HEK293 (cell line): ENCODE data around the gene AMER3.
A peak's percentile ranks its signal among the peaks of the same experiment; 100 is the strongest.

Source experiments
- EGR2 ChIP-seq: fragments of 450-650 bp; formaldehyde crosslinking; IDR thresholded peaks from 2 replicates; pipeline ENCODE4 v1.5.1; 2016; ENCODE audit warnings: low read depth, missing biosample characterization, missing genetic modification characterization
- KLF16 ChIP-seq: fragments of 450-650 bp; formaldehyde crosslinking; IDR thresholded peaks from 2 replicates; pipeline ENCODE4 v1.5.1; 2017; ENCODE audit warnings: missing biosample characterization, missing genetic modification characterization
- SP2 ChIP-seq: fragments of 450-650 bp; formaldehyde crosslinking; IDR thresholded peaks from 2 replicates; pipeline ENCODE4 v1.5.1; 2016; ENCODE audit warnings: missing biosample characterization, missing genetic modification characterization
- TRIM28 ChIP-seq: IDR thresholded peaks from 2 replicates; pipeline ENCODE4 v1.6.1; 2011; ENCODE audit warnings: low read length, control low read depth, borderline replicate concordance
- YY1 ChIP-seq: fragments of 450-650 bp; formaldehyde crosslinking; IDR thresholded peaks from 2 replicates; pipeline ENCODE4 v1.5.1; 2018; ENCODE audit warnings: missing biosample characterization, missing genetic modification characterization
- ZBTB1 ChIP-seq: fragments of 450-650 bp; formaldehyde crosslinking; IDR thresholded peaks from 2 replicates; pipeline ENCODE4 v1.5.1; 2016; ENCODE audit warnings: missing biosample characterization, missing genetic modification characterization
- ZNF121 ChIP-seq: fragments of 450-650 bp; formaldehyde crosslinking; IDR thresholded peaks from 2 replicates; pipeline ENCODE4 v1.5.1; 2016; ENCODE audit warnings: missing biosample characterization, missing genetic modification characterization
- ZNF223 ChIP-seq: fragments of 450-650 bp; formaldehyde crosslinking; IDR thresholded peaks from 2 replicates; pipeline ENCODE4 v1.5.1; 2016; ENCODE audit warnings: missing biosample characterization, missing genetic modification characterization
- ZNF266 ChIP-seq: fragments of 450-650 bp; formaldehyde crosslinking; IDR thresholded peaks from 2 replicates; pipeline ENCODE4 v1.5.1; 2016; ENCODE audit warnings: missing biosample characterization, missing genetic modification characterization, low read depth
- ZNF335 ChIP-seq: fragments of 450-650 bp; formaldehyde crosslinking; conservative IDR thresholded peaks from 2 replicates; pipeline ENCODE4 v1.5.1; 2016; ENCODE audit warnings: missing biosample characterization, missing genetic modification characterization
- ZNF423 ChIP-seq: fragments of 450-650 bp; formaldehyde crosslinking; IDR thresholded peaks from 2 replicates; pipeline ENCODE4 v1.5.1; 2016; ENCODE audit warnings: missing biosample characterization, missing genetic modification characterization
- ZNF510 ChIP-seq: fragments of 450-650 bp; formaldehyde crosslinking; IDR thresholded peaks from 2 replicates; pipeline ENCODE4 v1.5.1; 2018; ENCODE audit warnings: mild to moderate bottlenecking, missing genetic modification characterization, missing biosample characterization; ENCODE audit not compliant: insufficient replicate concordance
- ZNF558 ChIP-seq: fragments of 450-650 bp; formaldehyde crosslinking; IDR thresholded peaks from 2 replicates; pipeline ENCODE4 v1.5.1; 2016; ENCODE audit warnings: missing biosample characterization, missing genetic modification characterization
- ZNF624 ChIP-seq: fragments of 450-650 bp; formaldehyde crosslinking; IDR thresholded peaks from 2 replicates; pipeline ENCODE4 v1.5.1; 2017; ENCODE audit warnings: missing biosample characterization, missing genetic modification characterization
- ZNF658 ChIP-seq: fragments of 450-650 bp; formaldehyde crosslinking; IDR thresholded peaks from 2 replicates; pipeline ENCODE4; 2016; ENCODE audit warnings: missing biosample characterization, missing genetic modification characterization
- ZNF677 ChIP-seq: fragments of 450-650 bp; IDR thresholded peaks from 2 replicates; pipeline ENCODE4 v1.5.0; 2018; ENCODE audit warnings: missing biosample characterization, mild to moderate bottlenecking, missing genetic modification characterization, moderate library complexity
- ZNF692 ChIP-seq: fragments of 450-650 bp; formaldehyde crosslinking; IDR thresholded peaks from 2 replicates; pipeline ENCODE4 v1.5.1; 2016; ENCODE audit warnings: missing biosample characterization, missing genetic modification characterization
- ZNF777 ChIP-seq: fragments of 450-650 bp; formaldehyde crosslinking; IDR thresholded peaks from 2 replicates; pipeline ENCODE4 v1.5.1; 2017; ENCODE audit warnings: missing biosample characterization, missing genetic modification characterization, borderline replicate concordance
- ZSCAN23 ChIP-seq: fragments of 450-650 bp; formaldehyde crosslinking; IDR thresholded peaks from 2 replicates; pipeline ENCODE4 v1.5.1; 2016; ENCODE audit warnings: missing biosample characterization, missing genetic modification characterization
- ZSCAN30 ChIP-seq: fragments of 450-650 bp; IDR thresholded peaks from 2 replicates; pipeline ENCODE4 v1.5.1; 2018; ENCODE audit warnings: missing biosample characterization, mild to moderate bottlenecking, missing genetic modification characterization, moderate library complexity
- TF ChIP-seq, protein P1 (sequence below): fragments of 450-650 bp; formaldehyde crosslinking; IDR thresholded peaks from 2 replicates; pipeline ENCODE4 v1.5.1; 2016; ENCODE audit warnings: missing biosample characterization, missing genetic modification characterization
- TF ChIP-seq, protein P2 (sequence below): fragments of 450-650 bp; formaldehyde crosslinking; IDR thresholded peaks from 2 replicates; pipeline ENCODE4 v1.5.1; 2017; ENCODE audit warnings: missing biosample characterization, mild to moderate bottlenecking, missing genetic modification characterization, moderate library complexity
- TF ChIP-seq, protein P3 (sequence below): fragments of 450-650 bp; formaldehyde crosslinking; optimal IDR thresholded peaks from 2 replicates; pipeline ENCODE3; 2016; ENCODE audit warnings: missing biosample characterization, mild to moderate bottlenecking, missing genetic modification characterization
- TF ChIP-seq, protein P4 (sequence below): fragments of 450-650 bp; formaldehyde crosslinking; IDR thresholded peaks from 2 replicates; pipeline ENCODE4 v1.5.1; 2016; ENCODE audit warnings: missing biosample characterization, missing genetic modification characterization
- TF ChIP-seq, protein P5 (sequence below): fragments of 450-650 bp; formaldehyde crosslinking; IDR thresholded peaks from 2 replicates; pipeline ENCODE4 v1.5.1; 2016; ENCODE audit warnings: missing biosample characterization, missing genetic modification characterization
- TF ChIP-seq, protein P6 (sequence below): fragments of 450-650 bp; formaldehyde crosslinking; IDR thresholded peaks from 2 replicates; pipeline ENCODE4 v1.5.1; 2017; ENCODE audit warnings: missing biosample characterization, missing genetic modification characterization

Gene AMER3

DNA sequence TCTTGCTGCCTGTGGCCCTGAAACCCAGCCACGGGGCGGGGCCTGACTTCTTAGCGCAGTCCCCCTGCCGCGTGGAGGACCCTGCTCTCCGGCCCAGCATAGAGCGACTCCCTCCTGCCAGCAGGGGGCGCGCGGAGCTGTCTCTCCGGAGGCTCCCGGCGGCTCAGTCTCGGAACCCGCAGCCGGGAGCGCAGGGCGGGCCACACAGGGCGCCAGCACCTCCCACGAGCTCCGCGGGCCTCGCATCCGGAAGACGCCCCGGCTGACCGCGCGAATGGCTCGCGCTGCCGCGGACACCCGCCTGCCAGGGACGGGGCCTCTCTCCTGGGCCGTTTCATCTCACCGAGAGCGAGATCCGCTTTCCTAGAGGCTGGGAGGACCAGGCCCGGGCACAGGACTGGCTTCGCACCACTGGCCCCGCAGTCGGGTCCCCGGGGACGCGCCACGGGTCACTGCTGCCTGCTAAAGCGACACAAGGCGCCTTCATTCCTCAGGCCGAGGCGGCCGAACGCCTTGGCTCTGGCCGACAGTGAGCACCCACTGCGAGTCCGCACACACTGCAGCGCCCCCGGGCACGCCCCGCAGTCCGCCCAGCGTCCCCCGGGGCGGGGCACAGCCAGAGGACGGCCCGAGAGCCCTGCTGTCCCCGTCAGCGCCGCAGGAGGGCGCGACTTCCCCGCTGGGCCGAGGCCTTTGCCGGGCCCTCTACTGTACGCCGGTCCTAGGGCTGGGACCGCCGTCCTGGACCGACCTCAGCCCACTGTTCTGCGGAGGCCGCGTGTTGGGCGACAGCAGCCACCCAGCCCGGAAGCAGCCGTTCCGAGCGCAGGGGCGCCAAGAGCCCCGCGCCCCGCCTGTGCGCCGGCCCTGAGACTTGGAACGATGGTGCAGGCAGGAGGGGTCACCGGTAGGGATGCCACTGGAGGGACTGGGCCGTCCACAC is 42.4 kb downstream of the AMER3 start (continued):
- TF ChIP-seq ZNF423 (tag by site-specific recombination) (peak; percentile 87), ZNF658 (no peak), ZNF510 (no peak), KLF16 (tag by site-specific recombination) (0 out of 2 replicates have a peak, but pooled peaks have one; percentile 12), ZBTB1 (tag by site-specific recombination) (peak; percentile 8; the same call in 1 of the 2 replicates), SP2 (tag by site-specific recombination) (peak; percentile 54), ZNF777 (peak; percentile 63; the same call in 1 of the 2 replicates), ZNF677 (tag by site-specific recombination) (no peak), ZNF558 (no peak), ZNF335 (tag by site-specific recombination) (peak; percentile 89), ZNF624 (no peak), ZNF692 (tag by site-specific recombination) (peak; percentile 57; the same call in 1 of the 2 replicates), ZSCAN30 (tag by site-specific recombination) (peak; percentile 73), ZSCAN23 (tag by site-specific recombination) (no peak), EGR2 (tag by site-specific recombination) (peak; percentile 57), YY1 (tag by site-specific recombination) (no peak), TRIM28 (no peak), ZNF121 (tag by site-specific recombination) (peak; percentile 53; the same call in 1 of the 2 replicates), ZNF266 (no peak), ZNF223 (tag by site-specific recombination) (no peak)
- TF ChIP-seq, protein P1, sequence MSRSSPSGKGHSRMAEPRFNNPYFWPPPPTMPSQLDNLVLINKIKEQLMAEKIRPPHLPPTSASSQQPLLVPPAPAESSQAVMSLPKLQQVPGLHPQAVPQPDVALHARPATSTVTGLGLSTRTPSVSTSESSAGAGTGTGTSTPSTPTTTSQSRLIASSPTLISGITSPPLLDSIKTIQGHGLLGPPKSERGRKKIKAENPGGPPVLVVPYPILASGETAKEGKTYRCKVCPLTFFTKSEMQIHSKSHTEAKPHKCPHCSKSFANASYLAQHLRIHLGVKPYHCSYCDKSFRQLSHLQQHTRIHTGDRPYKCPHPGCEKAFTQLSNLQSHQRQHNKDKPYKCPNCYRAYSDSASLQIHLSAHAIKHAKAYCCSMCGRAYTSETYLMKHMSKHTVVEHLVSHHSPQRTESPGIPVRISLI (tag by site-specific recombination): no peak
- TF ChIP-seq, protein P2, sequence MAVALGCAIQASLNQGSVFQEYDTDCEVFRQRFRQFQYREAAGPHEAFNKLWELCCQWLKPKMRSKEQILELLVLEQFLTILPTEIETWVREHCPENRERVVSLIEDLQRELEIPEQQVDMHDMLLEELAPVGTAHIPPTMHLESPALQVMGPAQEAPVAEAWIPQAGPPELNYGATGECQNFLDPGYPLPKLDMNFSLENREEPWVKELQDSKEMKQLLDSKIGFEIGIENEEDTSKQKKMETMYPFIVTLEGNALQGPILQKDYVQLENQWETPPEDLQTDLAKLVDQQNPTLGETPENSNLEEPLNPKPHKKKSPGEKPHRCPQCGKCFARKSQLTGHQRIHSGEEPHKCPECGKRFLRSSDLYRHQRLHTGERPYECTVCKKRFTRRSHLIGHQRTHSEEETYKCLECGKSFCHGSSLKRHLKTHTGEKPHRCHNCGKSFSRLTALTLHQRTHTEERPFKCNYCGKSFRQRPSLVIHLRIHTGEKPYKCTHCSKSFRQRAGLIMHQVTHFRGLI: peak; percentile 48; the same call in 1 of the 2 replicates
- TF ChIP-seq, protein P3, sequence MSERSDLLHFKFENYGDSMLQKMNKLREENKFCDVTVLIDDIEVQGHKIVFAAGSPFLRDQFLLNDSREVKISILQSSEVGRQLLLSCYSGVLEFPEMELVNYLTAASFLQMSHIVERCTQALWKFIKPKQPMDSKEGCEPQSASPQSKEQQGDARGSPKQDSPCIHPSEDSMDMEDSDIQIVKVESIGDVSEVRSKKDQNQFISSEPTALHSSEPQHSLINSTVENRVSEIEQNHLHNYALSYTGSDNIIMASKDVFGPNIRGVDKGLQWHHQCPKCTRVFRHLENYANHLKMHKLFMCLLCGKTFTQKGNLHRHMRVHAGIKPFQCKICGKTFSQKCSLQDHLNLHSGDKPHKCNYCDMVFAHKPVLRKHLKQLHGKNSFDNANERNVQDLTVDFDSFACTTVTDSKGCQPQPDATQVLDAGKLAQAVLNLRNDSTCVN (tag by site-specific recombination): peak; percentile 96
- TF ChIP-seq, protein P4, sequence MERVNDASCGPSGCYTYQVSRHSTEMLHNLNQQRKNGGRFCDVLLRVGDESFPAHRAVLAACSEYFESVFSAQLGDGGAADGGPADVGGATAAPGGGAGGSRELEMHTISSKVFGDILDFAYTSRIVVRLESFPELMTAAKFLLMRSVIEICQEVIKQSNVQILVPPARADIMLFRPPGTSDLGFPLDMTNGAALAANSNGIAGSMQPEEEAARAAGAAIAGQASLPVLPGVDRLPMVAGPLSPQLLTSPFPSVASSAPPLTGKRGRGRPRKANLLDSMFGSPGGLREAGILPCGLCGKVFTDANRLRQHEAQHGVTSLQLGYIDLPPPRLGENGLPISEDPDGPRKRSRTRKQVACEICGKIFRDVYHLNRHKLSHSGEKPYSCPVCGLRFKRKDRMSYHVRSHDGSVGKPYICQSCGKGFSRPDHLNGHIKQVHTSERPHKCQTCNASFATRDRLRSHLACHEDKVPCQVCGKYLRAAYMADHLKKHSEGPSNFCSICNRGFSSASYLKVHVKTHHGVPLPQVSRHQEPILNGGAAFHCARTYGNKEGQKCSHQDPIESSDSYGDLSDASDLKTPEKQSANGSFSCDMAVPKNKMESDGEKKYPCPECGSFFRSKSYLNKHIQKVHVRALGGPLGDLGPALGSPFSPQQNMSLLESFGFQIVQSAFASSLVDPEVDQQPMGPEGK (tag by site-specific recombination): peak; percentile 81; the same call in 1 of the 2 replicates
- TF ChIP-seq, protein P5, sequence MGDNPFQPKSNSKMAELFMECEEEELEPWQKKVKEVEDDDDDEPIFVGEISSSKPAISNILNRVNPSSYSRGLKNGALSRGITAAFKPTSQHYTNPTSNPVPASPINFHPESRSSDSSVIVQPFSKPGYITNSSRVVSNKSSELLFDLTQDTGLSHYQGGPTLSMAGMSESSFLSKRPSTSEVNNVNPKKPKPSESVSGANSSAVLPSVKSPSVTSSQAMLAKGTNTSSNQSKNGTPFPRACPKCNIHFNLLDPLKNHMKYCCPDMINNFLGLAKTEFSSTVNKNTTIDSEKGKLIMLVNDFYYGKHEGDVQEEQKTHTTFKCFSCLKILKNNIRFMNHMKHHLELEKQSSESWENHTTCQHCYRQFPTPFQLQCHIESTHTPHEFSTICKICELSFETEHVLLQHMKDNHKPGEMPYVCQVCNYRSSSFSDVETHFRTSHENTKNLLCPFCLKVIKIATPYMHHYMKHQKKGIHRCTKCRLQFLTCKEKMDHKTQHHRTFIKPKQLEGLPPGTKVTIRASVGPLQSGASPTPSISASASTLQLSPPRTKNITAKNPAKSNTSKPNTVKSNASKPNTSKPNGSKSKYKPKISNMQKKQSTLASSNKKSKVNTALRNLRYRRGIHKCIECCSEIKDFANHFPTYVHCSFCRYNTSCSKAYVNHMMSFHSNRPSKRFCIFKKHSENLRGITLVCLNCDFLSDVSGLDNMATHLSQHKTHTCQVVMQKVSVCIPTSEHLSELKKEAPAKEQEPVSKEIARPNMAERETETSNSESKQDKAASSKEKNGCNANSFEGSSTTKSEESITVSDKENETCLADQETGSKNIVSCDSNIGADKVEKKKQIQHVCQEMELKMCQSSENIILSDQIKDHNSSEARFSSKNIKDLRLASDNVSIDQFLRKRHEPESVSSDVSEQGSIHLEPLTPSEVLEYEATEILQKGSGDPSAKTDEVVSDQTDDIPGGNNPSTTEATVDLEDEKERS (tag by site-specific recombination): no peak
- TF ChIP-seq, protein P6, sequence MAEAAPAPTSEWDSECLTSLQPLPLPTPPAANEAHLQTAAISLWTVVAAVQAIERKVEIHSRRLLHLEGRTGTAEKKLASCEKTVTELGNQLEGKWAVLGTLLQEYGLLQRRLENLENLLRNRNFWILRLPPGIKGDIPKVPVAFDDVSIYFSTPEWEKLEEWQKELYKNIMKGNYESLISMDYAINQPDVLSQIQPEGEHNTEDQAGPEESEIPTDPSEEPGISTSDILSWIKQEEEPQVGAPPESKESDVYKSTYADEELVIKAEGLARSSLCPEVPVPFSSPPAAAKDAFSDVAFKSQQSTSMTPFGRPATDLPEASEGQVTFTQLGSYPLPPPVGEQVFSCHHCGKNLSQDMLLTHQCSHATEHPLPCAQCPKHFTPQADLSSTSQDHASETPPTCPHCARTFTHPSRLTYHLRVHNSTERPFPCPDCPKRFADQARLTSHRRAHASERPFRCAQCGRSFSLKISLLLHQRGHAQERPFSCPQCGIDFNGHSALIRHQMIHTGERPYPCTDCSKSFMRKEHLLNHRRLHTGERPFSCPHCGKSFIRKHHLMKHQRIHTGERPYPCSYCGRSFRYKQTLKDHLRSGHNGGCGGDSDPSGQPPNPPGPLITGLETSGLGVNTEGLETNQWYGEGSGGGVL (tag by site-specific recombination): no peak
